ENCODE results near the gene PIANP.

PIANP gene

DNA sequence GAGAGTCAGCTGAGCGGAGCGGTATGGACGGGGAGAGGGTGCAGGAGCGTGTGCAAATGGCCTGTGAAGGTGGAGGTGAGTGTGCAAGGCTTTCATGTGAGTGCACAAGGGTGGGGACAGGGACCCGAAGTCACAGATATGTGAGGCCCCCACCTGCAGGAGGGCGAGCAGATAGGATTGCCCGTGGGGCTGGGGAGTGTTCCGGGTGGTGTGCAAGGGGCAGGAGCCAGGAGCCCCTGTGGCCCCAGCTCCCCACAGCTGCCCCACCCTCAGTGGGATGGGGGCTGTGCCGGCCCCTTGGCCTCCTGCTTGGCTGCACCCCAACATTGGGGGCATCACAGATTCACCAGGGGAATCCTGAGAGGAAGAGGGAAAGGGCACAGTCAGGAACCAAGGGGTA lies 5.9 kb downstream of the PIANP start:
- Histone ChIP-seq H3K4me2 (ENCODE audit: low read depth, low read length) (no peak overlapping the region), H3K27me3 (replicated peaks; ENCODE audit: insufficient read depth, low read length) (peaks cover 56% of the 10 kb centered on the region), H3K9me3 (replicated peaks; ENCODE audit: insufficient read depth, low read length) (no peaks in the 10 kb centered on the region), H3K36me3 (replicated peaks; ENCODE audit: insufficient read depth, low read length) (no peaks in the 10 kb centered on the region), H3K9ac (ENCODE audit: low read length) (no peak overlapping the region), H3K4me3 (ENCODE audit: low read length) (no peak overlapping the region), H3K9me2 (replicated peaks; ENCODE audit: insufficient read depth, low read length) (no peaks in the 10 kb centered on the region), H4K20me1 (ENCODE audit: insufficient read depth, low read length) (no peaks in the 10 kb centered on the region), H3K4me1 (ENCODE audit: low read length) (no peaks in the 10 kb centered on the region), H3F3A (ENCODE audit: insufficient read depth, low read length) (no peaks in the 10 kb centered on the region), H3K27ac (ENCODE audit: low read length) (no peak overlapping the region), H3K79me2 (ENCODE audit: low read length) (peaks cover 7% of the 10 kb centered on the region), H2AFZ (ENCODE audit: low read length) (no peak overlapping the region)
- TF ChIP-seq, protein P1, sequence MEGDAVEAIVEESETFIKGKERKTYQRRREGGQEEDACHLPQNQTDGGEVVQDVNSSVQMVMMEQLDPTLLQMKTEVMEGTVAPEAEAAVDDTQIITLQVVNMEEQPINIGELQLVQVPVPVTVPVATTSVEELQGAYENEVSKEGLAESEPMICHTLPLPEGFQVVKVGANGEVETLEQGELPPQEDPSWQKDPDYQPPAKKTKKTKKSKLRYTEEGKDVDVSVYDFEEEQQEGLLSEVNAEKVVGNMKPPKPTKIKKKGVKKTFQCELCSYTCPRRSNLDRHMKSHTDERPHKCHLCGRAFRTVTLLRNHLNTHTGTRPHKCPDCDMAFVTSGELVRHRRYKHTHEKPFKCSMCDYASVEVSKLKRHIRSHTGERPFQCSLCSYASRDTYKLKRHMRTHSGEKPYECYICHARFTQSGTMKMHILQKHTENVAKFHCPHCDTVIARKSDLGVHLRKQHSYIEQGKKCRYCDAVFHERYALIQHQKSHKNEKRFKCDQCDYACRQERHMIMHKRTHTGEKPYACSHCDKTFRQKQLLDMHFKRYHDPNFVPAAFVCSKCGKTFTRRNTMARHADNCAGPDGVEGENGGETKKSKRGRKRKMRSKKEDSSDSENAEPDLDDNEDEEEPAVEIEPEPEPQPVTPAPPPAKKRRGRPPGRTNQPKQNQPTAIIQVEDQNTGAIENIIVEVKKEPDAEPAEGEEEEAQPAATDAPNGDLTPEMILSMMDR (IDR thresholded peaks at IDR 0.05; ENCODE audit: low read length): no peak
- TF ChIP-seq EZH2phosphoT487 (IDR thresholded peaks at IDR 0.05; ENCODE audit: low read length): no peak
- DNase-seq: no peak

DNA sequence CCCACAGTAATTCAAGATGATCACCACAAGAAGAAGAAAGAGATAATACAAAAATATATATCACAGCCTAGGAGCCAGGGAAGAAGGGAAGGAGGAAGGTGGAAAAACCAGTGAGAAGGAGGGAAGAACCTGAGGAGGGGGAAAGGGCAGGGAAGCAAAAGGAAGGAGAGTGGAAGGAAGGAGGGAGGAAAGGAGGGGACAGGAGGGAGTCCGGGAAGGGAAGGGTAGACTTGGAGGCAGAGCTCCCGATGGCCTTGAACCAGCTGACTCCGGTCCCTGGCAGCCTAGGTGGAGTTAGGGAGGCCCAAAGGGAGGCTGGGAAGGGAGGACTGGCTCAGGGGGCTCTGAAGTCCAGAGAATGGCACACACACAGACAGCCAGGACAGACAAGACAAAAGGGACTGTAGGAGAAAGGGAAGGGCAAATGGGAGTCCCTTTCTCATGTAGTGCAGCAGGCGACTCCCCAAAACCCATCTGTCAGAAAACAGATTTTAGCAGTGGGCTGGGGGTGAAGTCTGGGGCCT lies 6.7 kb downstream of the PIANP start:
- Histone ChIP-seq H3K4me1 (ENCODE audit: low read length) (no peaks in the 10 kb centered on the region), H3K27me3 (replicated peaks; ENCODE audit: insufficient read depth, low read length) (peaks cover 47% of the 10 kb centered on the region), H4K20me1 (ENCODE audit: insufficient read depth, low read length) (no peaks in the 10 kb centered on the region), H3K4me3 (ENCODE audit: low read length) (no peak overlapping the region), H3K79me2 (ENCODE audit: low read length) (peaks cover 11% of the 10 kb centered on the region), H3K9me3 (replicated peaks; ENCODE audit: insufficient read depth, low read length) (no peaks in the 10 kb centered on the region), H3K9ac (ENCODE audit: low read length) (no peak overlapping the region), H3K9me2 (replicated peaks; ENCODE audit: insufficient read depth, low read length) (no peaks in the 10 kb centered on the region), H2AFZ (ENCODE audit: low read length) (no peak overlapping the region), H3K27ac (ENCODE audit: low read length) (no peak overlapping the region), H3K4me2 (ENCODE audit: low read depth, low read length) (no peak overlapping the region), H3F3A (ENCODE audit: insufficient read depth, low read length) (no peaks in the 10 kb centered on the region), H3K36me3 (replicated peaks; ENCODE audit: insufficient read depth, low read length) (no peaks in the 10 kb centered on the region)
- no peak for DNase-seq
- TF ChIP-seq EZH2 (optimal IDR thresholded peaks at IDR 0.05; ENCODE audit: low read depth, low read length) (no peak), EZH2phosphoT487 (IDR thresholded peaks at IDR 0.05; ENCODE audit: low read length) (no peak)
- TF ChIP-seq, protein P1 (IDR thresholded peaks at IDR 0.05; ENCODE audit: low read length): no peak

DNA sequence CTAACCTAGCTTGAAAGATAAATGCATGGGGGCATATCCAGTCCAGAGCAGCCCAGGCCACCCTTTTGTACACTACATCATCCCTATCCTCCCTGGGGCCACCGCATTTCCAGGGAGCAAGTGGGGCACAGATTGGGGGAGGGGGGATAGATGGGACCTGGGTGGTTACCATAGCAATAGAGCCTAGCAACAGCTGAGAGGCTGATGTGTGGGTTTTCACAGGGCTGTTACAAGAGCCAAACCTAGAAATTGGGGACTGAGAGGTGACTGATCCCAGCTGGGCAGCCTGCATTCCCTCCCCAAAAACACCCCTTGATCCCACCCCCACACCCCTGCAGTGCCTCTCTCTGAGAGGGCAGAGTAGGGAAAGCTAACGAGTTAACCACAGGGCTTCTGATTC lies 7.7 kb downstream of the PIANP start:
- peaks cover 21% of the 10 kb centered on the region for H3K79me2 ChIP-seq (ENCODE audit: low read length)
- no peaks in the 10 kb centered on the region for H3K9me2 ChIP-seq (replicated peaks; ENCODE audit: insufficient read depth, low read length)
- no peak overlapping the region for H3K4me2 ChIP-seq (ENCODE audit: low read depth, low read length)
- H4K20me1 ChIP-seq (ENCODE audit: insufficient read depth, low read length): no peaks in the 10 kb centered on the region
- no peak overlapping the region for H3K9ac ChIP-seq (ENCODE audit: low read length)
- H3K36me3 ChIP-seq (replicated peaks; ENCODE audit: insufficient read depth, low read length): no peaks in the 10 kb centered on the region
- no peak overlapping the region for H2AFZ ChIP-seq (ENCODE audit: low read length)
- H3K4me1 ChIP-seq (ENCODE audit: low read length): peaks cover 3% of the 10 kb centered on the region; the same call in 1 of the 2 replicates
- H3F3A ChIP-seq (ENCODE audit: insufficient read depth, low read length): no peaks in the 10 kb centered on the region
- TF ChIP-seq, protein P1 (IDR thresholded peaks at IDR 0.05; ENCODE audit: low read length): no peak
- no peak for TF ChIP-seq EZH2phosphoT487 (IDR thresholded peaks at IDR 0.05; ENCODE audit: low read length)
- TF ChIP-seq EZH2 (optimal IDR thresholded peaks at IDR 0.05; ENCODE audit: low read depth, low read length): no peak
- H3K27me3 ChIP-seq (replicated peaks; ENCODE audit: insufficient read depth, low read length): peaks cover 37% of the 10 kb centered on the region
- no peaks in the 10 kb centered on the region for H3K9me3 ChIP-seq (replicated peaks; ENCODE audit: insufficient read depth, low read length)
- DNase-seq: no peak
- no peak overlapping the region for H3K4me3 ChIP-seq (ENCODE audit: low read length)
- no peak overlapping the region for H3K27ac ChIP-seq (ENCODE audit: low read length)
